ENCODE data around the gene GULP1.

DNA sequence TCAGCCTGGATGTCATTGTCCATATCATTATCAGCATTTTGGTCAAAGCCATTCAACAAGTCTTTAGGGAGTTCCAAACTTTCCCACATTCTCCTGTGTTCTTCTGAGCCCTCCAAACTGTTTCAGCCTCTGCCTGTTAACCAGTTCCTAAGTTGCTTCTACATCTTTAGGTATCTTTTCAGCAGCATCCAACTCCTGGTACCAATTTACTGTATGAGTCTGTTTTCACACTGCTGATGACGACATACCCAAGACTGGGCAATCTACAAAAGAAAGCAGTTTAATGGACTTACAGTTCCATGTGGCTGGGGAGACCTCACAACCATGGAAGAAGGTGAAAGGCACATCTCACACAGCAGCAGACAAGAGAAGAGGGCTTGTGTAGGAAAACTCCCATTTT is 94.2 kb downstream of the GULP1 start:
- TF ChIP-seq, protein P1, sequence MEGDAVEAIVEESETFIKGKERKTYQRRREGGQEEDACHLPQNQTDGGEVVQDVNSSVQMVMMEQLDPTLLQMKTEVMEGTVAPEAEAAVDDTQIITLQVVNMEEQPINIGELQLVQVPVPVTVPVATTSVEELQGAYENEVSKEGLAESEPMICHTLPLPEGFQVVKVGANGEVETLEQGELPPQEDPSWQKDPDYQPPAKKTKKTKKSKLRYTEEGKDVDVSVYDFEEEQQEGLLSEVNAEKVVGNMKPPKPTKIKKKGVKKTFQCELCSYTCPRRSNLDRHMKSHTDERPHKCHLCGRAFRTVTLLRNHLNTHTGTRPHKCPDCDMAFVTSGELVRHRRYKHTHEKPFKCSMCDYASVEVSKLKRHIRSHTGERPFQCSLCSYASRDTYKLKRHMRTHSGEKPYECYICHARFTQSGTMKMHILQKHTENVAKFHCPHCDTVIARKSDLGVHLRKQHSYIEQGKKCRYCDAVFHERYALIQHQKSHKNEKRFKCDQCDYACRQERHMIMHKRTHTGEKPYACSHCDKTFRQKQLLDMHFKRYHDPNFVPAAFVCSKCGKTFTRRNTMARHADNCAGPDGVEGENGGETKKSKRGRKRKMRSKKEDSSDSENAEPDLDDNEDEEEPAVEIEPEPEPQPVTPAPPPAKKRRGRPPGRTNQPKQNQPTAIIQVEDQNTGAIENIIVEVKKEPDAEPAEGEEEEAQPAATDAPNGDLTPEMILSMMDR (conservative IDR thresholded peaks at IDR 0.05 in 1 of 2, IDR thresholded peaks at IDR 0.05 in 1 of 2; ENCODE audit: low read depth in 1 of 2, low read length in 2 of 2): no peak
- no peak for TF ChIP-seq EZH2 (IDR thresholded peaks at IDR 0.05; ENCODE audit: low read length, missing control alignments)
